Psoas muscle (tissue), 8 donors: ENCODE measurements around the gene TMEM50B. TPM values are rescaled to one million over a fixed set of nuclear protein-coding genes. Genes with fewer than 3 reads are reported as not detected.
"Not testable (repeated sequence)": the region's sequence is repeated elsewhere in the genome, so short reads cannot be mapped to it uniquely, and the experiment has no call there.

ENCODE experiments used
- ATAC-seq, 4 donors: fragments of 200-7000 bp; cut with Tn5 transposase; one replicate each; pipeline ENCODE4 v1.9.1; 2020; ENCODE audit warnings: moderate library complexity in 3 of 4, mild to moderate bottlenecking in 2 of 4
- DNase-seq, 2 donors: peaks; one replicate each; pipeline ENCODE4 v3.0.0-alpha.2; 2020
- H3K27ac ChIP-seq: fragments of 200-600 bp; one replicate; pipeline ENCODE4 v1.8.0; 2022
- H3K27me3 ChIP-seq, 3 donors: fragments of 200-600 bp in 1 of 3; one replicate each; pipeline versions ENCODE4 v1.6.1 to v1.8.0; 2013 to 2022; ENCODE audit warnings: low read length in 2 of 3, mild to moderate bottlenecking in 2 of 3, moderate library complexity in 1 of 3; ENCODE audit not compliant: insufficient read depth in 3 of 3
- H3K36me3 ChIP-seq, 2 donors: fragments of 200-600 bp in 1 of 2; one replicate each; pipeline versions ENCODE4 v1.6.1 to v1.8.0; 2013 to 2022; ENCODE audit warnings: low read depth in 1 of 2, mild to moderate bottlenecking in 1 of 2, moderate library complexity in 1 of 2; ENCODE audit not compliant: insufficient read depth in 1 of 2
- H3K4me1 ChIP-seq: fragments of 200-600 bp; one replicate; pipeline ENCODE4 v1.8.0; 2022
- H3K4me3 ChIP-seq: fragments of 200-600 bp; one replicate; pipeline ENCODE4 v1.8.0; 2022; ENCODE audit warnings: mild to moderate bottlenecking
- H3K9me3 ChIP-seq: fragments of 200-600 bp; one replicate; pipeline ENCODE4 v1.8.0; 2022
- CTCF ChIP-seq: fragments of 200-600 bp; IDR thresholded peaks from one replicate; pipeline ENCODE4 v1.8.0; 2022; ENCODE audit warnings: antibody characterized with exemption
- WGBS, 3 donors: extraction: QIAGEN DNeasy Blood & Tissue Kit; methylation state at CpG; one replicate each; pipeline versions ENCODE4 v1.1.6 to v1.1.7; 2013; 5-methylcytosine and 5-hydroxymethylcytosine counted together
- intact Hi-C, 2 donors: fragments of 100-400 bp; cut with DNase I; formaldehyde crosslinking; loops; one replicate each; pipeline versions ENCODE4 v1.11.0 to v1.14.2; 2022
- polyA plus RNA-seq, 3 donors: library from polyadenylated mRNA; stranded (reverse); fragments of 200-250 nt; gene quantifications; one replicate each; pipeline ENCODE4 v1.2.3, GENCODE V29; 2013
- total RNA-seq, 4 donors: library from RNA; stranded (reverse); fragmentation: NEBNext Ultra II Directional in 2 of 4; extraction: Animal tissue kit (Norgen Biotek cat#: 25700) in 2 of 4; gene quantifications; one replicate each; pipeline versions ENCODE4 v1.2.1 to v1.2.4, GENCODE V29; 2021 to 2023
- donor health status: healthy with polysubstance abuse.
- donor health status: DM: no; HTN: no; CAD: no; lungs with moderate emphysema.
- donor health status: Bipolar disorder and iron deficiency.
- donor health status: healthy.
- donor health status: DM: yes; HTN: yes; CAD: no.
- donor health status: DM: no; HTN: no; CAD: no.
- donor health status: DM: no; HTN: no; CAD: no.
- donor health status: DM: yes; HTN: yes; CAD: no.

Gene TMEM50B
- total and polyA plus RNA-seq, 7 donors: 16.0 to 42.6 (median 20.9) TPM

DNA sequence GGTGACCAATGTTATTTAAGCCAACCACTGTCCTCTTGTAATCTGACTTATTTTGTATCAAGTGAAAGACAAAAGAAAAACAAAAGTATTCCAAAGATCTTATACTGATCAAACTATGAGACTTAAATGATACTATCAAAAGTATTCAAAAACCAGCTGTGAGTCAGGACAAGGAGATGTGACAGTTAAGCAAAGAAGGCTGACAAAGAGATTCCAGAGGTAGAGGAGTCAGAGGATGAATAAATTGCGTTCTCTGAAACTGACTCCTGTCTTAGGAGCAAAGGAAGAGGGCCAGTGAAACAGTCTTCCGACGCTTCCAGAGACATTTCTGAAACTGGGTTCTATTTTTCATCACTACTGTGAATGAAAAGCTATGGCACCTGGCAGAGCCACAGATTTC, 20.9 kb downstream of the TMEM50B start:
- no peak for TF ChIP-seq CTCF
- DNase-seq (no peak), ATAC-seq (no peak)
- H3K4me3 ChIP-seq: no peak overlapping the region
- H3K9me3 ChIP-seq: no peaks in the 10 kb centered on the region
- intact Hi-C loops: no loop called here
- H3K27ac ChIP-seq: no peak overlapping the region
- H3K36me3 ChIP-seq: peaks cover 2 to 93% of the 10 kb centered on the region in 2 donors
- WGBS, 3 donors: 91 to 92% (median 92%) methylated on average over 3 of the region's 3 CpGs
- H3K4me1 ChIP-seq: no peaks in the 10 kb centered on the region
- no peaks in the 10 kb centered on the region for H3K27me3 ChIP-seq

GRCh38 chr21:33455686-33456446, 23.9 kb downstream of the TMEM50B start:
- 90 to 94% (median 91%) methylated on average over 6 of the region's 6 CpGs for WGBS, 3 donors
- no peaks in the 10 kb centered on the region for H3K27me3 ChIP-seq
- ATAC-seq (no peak), DNase-seq (no peak)
- no peak for TF ChIP-seq CTCF
- no peak overlapping the region for H3K4me3 ChIP-seq
- no peak overlapping the region for H3K27ac ChIP-seq
- H3K36me3 ChIP-seq: peaks cover 2 to 90% of the 10 kb centered on the region in 2 donors
- intact Hi-C loops: no loop called here
- no peaks in the 10 kb centered on the region for H3K4me1 ChIP-seq
- no peaks in the 10 kb centered on the region for H3K9me3 ChIP-seq

DNA sequence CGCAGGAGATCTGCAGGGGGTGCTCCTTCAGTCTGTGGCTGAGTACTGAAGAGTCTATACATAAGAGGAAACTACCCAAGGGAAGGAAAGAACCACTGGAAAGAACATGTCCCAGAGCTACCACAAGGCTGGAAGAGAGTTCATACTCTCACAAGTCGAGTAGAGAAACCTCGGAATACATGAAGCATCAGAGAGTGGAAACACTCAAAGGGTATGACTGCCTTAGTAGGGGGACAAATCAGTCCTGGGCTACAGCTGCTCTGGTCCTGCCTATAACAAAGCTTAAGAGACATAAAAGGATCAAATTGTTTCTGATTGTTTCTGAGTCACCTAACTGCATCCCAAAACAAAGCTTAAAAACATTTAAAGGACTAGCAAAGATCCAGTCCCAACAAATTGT, 27.4 kb downstream of the TMEM50B start:
- ATAC-seq (no peak), DNase-seq (no peak)
- Histone ChIP-seq H3K27me3 (no peaks in the 10 kb centered on the region), H3K36me3 (peaks cover 2 to 78% of the 10 kb centered on the region in 2 donors), H3K4me1 (no peaks in the 10 kb centered on the region), H3K27ac (no peak overlapping the region), H3K4me3 (no peak overlapping the region), H3K9me3 (no peaks in the 10 kb centered on the region)
- no peak for TF ChIP-seq CTCF
- intact Hi-C loops: no loop called here
- WGBS, 3 donors: 91 to 93% (median 92%) methylated on average over 3 of the region's 3 CpGs

DNA sequence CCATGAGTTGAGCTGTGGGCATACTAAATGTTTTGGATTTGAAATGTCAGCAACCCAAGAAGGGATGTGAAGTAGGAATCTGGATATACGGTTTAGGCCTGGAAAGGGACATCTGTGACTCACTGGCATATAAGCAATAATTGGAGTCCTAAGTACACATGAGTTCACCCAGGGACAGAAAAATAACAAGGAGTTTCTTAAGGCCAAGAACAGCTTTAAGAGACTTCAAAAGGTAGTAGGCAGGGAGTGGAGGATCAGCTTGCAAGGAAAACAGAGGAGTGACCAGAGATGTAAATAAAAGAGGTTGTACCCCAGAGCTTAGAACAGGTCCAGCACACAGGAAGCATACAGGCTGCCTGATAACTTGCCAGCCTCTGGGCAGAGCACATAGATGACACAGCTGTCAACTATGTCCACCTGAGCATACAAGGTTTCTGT, 28.1 kb downstream of the TMEM50B start:
- TF ChIP-seq CTCF: no peak
- no peak overlapping the region for H3K4me3 ChIP-seq
- no peaks in the 10 kb centered on the region for H3K27me3 ChIP-seq
- H3K27ac ChIP-seq: no peak overlapping the region
- no peaks in the 10 kb centered on the region for H3K4me1 ChIP-seq
- 78 to 96% (median 84%) methylated on average over 1 of the region's 1 CpG for WGBS, 3 donors
- no peak for DNase-seq
- peak in 2 of 4 donors; percentile 36 to 39 for ATAC-seq
- no peaks in the 10 kb centered on the region for H3K9me3 ChIP-seq
- peaks cover 2 to 78% of the 10 kb centered on the region in 2 donors for H3K36me3 ChIP-seq
- intact Hi-C loops: no loop called here

DNA sequence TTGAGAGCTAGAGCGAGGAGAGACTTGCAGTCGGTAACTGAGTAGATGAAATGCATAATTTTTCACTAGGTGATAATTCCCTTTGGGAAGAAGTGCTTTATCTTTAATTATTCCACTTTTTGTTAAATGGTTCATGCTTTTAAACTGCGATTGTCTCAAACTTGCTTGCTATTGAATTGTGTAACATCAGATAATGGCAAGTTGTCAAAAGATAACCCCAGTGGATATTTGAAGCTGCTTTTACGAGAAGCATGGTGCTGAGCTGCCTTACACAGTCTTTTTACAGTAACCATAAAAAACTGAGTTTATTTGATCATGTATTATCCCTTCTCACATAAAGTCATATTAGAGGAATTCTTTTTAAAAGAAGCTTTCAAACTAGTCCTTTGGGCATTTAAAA, 30.2 kb downstream of the TMEM50B start:
- intact Hi-C loops: loop anchor here (5.0 kb wide), 3 partner anchors 87 to 507 kb away; no protein-coding TSS in a partner anchor
- WGBS, 3 donors: 81 to 86% (median 84%) methylated on average over 4 of the region's 4 CpGs
- no peak for TF ChIP-seq CTCF
- no peaks in the 10 kb centered on the region for H3K27me3 ChIP-seq
- H3K4me3 ChIP-seq: no peak overlapping the region
- H3K9me3 ChIP-seq: no peaks in the 10 kb centered on the region
- no peak overlapping the region for H3K27ac ChIP-seq
- ATAC-seq (no peak), DNase-seq (no peak)
- no peaks in the 10 kb centered on the region for H3K4me1 ChIP-seq
- peaks cover 2 to 68% of the 10 kb centered on the region in 2 donors for H3K36me3 ChIP-seq

- ATAC-seq, H3K9me3 ChIP-seq, H3K27ac ChIP-seq, H3K27me3 ChIP-seq, H3K4me3 ChIP-seq, DNase-seq, H3K4me1 ChIP-seq: not testable (repeated sequence)
- 95 to 98% (median 97%) methylated on average over 6 of the region's 6 CpGs for WGBS, 3 donors
- peaks cover 0 to 47% of the 10 kb centered on the region in 2 donors for H3K36me3 ChIP-seq
- intact Hi-C loops: loop anchor here (2.0 to 5.0 kb wide), 4 partner anchors 84 to 504 kb away; no protein-coding TSS in a partner anchor
These were observed 33.2 kb downstream of the TMEM50B start for GRCh38 chr21:33446620-33447019.
